GM19397 (cell line): ENCODE data around the gene WTIP.

ENCODE experiments used
- ATAC-seq: cut with Tn5 transposase; IDR thresholded peaks from one replicate; pipeline ENCODE4 v1.9.1; 2021; ENCODE audit warnings: mild to moderate bottlenecking, moderate library complexity; ENCODE audit not compliant: unreplicated experiment

The WTIP gene

GRCh38 chr19:34559045-34559444 is 77.5 kb downstream of the WTIP start:
- ATAC-seq: no peak

GRCh38 chr19:34560229-34560628 is 78.7 kb downstream of the WTIP start:
- no peak for ATAC-seq
